HEK293T (cell line): ENCODE results near the gene C11orf24.

Experiments used
- CTCF ChIA-PET: fragments of 350-600 bp; formaldehyde crosslinking; extraction: SDS; loops from one replicate; lab custom pipeline; 2021; ENCODE audit warnings: antibody characterized with exemption, inconsistent platforms; lab: Yijun Ruan, JAX
- POLR2A ChIA-PET: fragments of 350-600 bp; formaldehyde crosslinking; extraction: SDS; loops from one replicate; lab custom pipeline; 2020; ENCODE audit warnings: antibody characterized with exemption, inconsistent platforms; lab: Yijun Ruan, JAX
- DNase-seq: peaks from one replicate; pipeline ENCODE4 v3.0.0; 2012; ENCODE audit warnings: mixed read lengths; ENCODE audit errors: extremely low spot score
- ARNT ChIP-seq: fragments of 450-650 bp; IDR thresholded peaks from 2 replicates; pipeline ENCODE4 v1.6.1; 2017; ENCODE audit warnings: mild to moderate bottlenecking
- BHLHE40 ChIP-seq: fragments of 450-650 bp; IDR thresholded peaks from 2 replicates; pipeline ENCODE4 v1.6.1; 2016; ENCODE audit warnings: mild to moderate bottlenecking, moderate library complexity, borderline replicate concordance
- CTBP1 ChIP-seq: fragments of 450-650 bp; IDR thresholded peaks from 2 replicates; pipeline ENCODE4 v1.6.1; 2016; ENCODE audit warnings: borderline replicate concordance
- ELF4 ChIP-seq: fragments of 450-650 bp; IDR thresholded peaks from 2 replicates; pipeline ENCODE4 v1.6.1; 2017; ENCODE audit warnings: antibody characterized with exemption
- FOXA1 ChIP-seq: fragments of 450-650 bp; IDR thresholded peaks from 2 replicates; pipeline ENCODE4 v1.6.1; 2016; ENCODE audit warnings: mild to moderate bottlenecking
- FOXK2 ChIP-seq: fragments of 450-650 bp; IDR thresholded peaks from 2 replicates; pipeline ENCODE4 v1.6.1; 2016; ENCODE audit warnings: mild to moderate bottlenecking
- FOXM1 ChIP-seq: fragments of 450-650 bp; IDR thresholded peaks from 2 replicates; pipeline ENCODE4 v1.6.1; 2017; ENCODE audit warnings: mild to moderate bottlenecking, borderline replicate concordance
- HDGF ChIP-seq: fragments of 450-650 bp; IDR thresholded peaks from 2 replicates; pipeline ENCODE4 v1.6.1; 2017; ENCODE audit warnings: antibody characterized with exemption, borderline replicate concordance
- L3MBTL2 ChIP-seq: fragments of 450-650 bp; conservative IDR thresholded peaks from 2 replicates; pipeline ENCODE4 v1.6.1; 2016; ENCODE audit warnings: mild to moderate bottlenecking
- LEF1 ChIP-seq: fragments of 450-650 bp; IDR thresholded peaks from 2 replicates; pipeline ENCODE4 v1.6.1; 2017; ENCODE audit warnings: mild to moderate bottlenecking, borderline replicate concordance
- NFRKB ChIP-seq: fragments of 450-650 bp; IDR thresholded peaks from 2 replicates; pipeline ENCODE4 v1.6.1; 2016; ENCODE audit warnings: mild to moderate bottlenecking, moderate library complexity
- SP1 ChIP-seq: fragments of 450-650 bp; IDR thresholded peaks from 2 replicates; pipeline ENCODE4 v1.6.1; 2017
- SUZ12 ChIP-seq: fragments of 450-650 bp; IDR thresholded peaks from 2 replicates; pipeline ENCODE4 v1.6.1; 2016; ENCODE audit warnings: mild to moderate bottlenecking
- TARDBP ChIP-seq: fragments of 450-650 bp; IDR thresholded peaks from 2 replicates; pipeline ENCODE4 v1.6.1; 2016
- ZNF384 ChIP-seq: fragments of 450-650 bp; IDR thresholded peaks from 2 replicates; pipeline ENCODE4 v1.6.1; 2016
- TF ChIP-seq, protein P1 (sequence below): fragments of 450-650 bp; IDR thresholded peaks from 2 replicates; pipeline ENCODE4 v1.6.1; 2016

The C11orf24 gene

DNA sequence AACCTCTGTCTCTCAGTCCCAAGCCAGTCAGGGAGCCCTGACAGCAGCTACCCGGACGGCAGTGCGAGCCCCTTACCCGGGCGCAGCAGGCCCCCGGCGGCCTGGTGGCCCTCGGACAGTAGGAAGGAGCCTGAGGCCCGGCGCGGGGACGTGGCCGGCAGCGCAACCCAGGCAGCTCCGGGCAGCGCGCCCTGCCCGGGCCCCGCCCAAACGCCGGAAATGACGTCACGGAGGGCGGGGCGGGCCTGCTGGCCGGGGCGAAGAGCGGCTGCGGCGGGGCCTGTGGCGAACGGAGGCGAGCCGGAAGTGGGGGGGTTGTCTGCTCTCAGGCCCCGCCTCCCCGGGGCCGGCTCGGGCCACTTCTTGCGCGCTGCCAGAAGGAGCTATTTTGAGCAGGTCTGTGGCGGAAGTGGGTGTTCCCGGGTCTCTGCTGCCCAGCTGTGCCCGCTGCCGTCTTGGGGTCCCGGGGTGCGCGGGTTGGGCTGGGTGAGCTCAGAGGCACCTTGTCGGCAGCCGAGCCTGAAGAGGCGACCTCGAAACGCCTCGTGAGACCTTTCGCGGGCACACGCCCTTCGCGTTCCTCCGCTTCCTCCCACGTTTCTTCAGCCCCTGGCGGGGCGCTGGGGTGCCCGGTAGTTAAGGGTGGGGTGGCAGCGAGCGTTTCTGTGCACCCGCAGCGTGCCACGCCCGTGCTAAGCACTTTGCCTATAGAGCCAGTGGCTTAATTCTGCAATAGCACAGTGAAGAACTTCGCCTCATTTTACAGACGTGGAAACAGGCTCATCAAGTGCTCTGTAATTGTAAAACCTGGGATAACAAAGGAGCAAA, at the start of gene C11orf24:
TSS of gene C11orf24 (minus strand) at position 193 of the 828 bp plus-strand sequence. CDS start 8,206 bp downstream, outside the sequence.
- POLR2A ChIA-PET, result interaction anchor here (0.5 to 2.2 kb wide), 11 partner anchors 10 to 188 kb away, joined by 3 to 17 read pairs (median 4); partner anchors contain the start of gene PPP6R3
- DNase-seq, result peak; percentile 100
- CTCF ChIA-PET, result interaction anchor here (0.6 kb wide), 1 partner anchor 8 kb away, joined by 3 read pairs; no protein-coding TSS in a partner anchor
- TF ChIP-seq ELF4 (peak; percentile 43; the same call in 1 of the 2 replicates), HDGF (peak; percentile 85; the same call in 1 of the 2 replicates), L3MBTL2 (peak; percentile 78), SUZ12 (no peak), NFRKB (no peak), FOXM1 (peak; percentile 17; the same call in 1 of the 2 replicates), TARDBP (no peak)

DNA sequence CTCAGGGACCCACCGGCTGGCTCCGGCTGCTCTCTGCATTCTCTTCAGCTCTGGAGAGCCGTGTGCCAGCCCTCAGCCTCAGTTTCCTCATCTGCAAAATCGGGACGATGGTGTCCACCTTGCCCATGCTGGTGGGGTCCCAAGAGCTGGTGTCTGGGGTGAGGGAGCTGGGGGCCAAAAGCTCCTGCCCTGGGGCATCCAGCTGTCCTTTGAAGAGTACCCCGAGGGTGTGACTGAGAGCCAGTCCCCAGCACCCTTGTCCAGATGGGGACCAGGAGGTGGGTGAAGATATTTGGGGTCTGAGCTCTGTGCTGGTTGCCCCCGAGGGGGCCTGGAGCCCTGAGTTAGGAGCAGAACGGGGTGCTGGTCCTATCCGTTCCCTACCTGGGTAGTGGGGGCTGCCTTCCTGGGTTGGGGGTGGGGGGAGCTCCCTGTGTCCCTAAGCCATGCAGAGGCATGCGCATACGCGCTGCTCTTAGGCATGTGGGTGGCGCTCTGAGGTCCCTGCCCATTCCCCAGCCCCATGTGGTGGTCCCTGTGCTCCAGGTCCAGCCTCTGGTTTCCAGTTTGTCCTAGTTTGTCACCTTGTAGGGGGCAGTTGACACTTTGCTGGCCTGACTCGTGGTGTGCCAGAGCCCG, 45.5 kb upstream of the C11orf24 start:
- TF ChIP-seq ZNF384 (no peak), TARDBP (no peak), CTBP1 (no peak), NFRKB (no peak), HDGF (no peak), SUZ12 (no peak), BHLHE40 (no peak), LEF1 (no peak), ARNT (no peak), FOXK2 (no peak)
- TF ChIP-seq, protein P1, sequence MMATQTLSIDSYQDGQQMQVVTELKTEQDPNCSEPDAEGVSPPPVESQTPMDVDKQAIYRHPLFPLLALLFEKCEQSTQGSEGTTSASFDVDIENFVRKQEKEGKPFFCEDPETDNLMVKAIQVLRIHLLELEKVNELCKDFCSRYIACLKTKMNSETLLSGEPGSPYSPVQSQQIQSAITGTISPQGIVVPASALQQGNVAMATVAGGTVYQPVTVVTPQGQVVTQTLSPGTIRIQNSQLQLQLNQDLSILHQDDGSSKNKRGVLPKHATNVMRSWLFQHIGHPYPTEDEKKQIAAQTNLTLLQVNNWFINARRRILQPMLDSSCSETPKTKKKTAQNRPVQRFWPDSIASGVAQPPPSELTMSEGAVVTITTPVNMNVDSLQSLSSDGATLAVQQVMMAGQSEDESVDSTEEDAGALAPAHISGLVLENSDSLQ, result no peak
- POLR2A ChIA-PET, result no interaction called here
- DNase-seq, result no peak
- CTCF ChIA-PET, result no interaction called here

DNA sequence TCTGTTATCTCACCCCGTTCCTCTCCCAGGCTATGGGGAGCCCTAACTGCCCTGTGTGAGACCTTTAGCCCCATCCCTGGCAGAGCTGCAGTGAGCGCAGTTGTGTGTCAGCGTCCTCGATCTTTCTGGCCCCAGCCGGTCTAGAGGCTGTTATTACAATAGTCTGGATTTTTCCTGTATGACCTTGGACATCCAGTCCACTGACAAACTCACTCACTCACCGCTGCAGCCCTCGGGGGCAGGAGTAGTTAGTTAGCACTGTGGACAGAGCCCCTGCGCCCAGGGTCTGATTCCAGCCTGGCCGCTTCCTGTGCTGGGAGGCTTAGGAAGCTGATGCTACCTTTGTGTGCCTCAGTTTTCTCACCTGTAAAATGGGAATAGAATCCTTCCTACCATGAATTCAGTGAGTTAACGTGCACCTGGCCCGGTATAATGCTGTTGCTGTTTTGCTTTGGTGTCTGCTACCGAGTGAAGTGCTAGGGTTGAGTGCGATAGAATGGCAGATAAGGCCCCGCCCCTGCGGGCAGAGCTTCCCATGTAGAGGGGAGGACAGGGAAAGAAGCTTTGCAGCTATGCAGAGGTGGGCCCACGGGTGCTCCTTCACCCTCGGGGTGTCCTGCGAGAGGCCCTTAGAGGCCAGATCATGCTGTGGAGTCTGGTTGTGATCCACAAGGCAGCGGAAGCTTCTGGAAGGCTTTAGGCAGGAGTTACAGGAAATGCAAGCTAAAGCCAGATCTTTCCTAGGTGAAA, 43.6 kb upstream of the C11orf24 start:
- CTCF ChIA-PET, result no interaction called here
- DNase-seq, result no peak
- TF ChIP-seq ARNT (no peak), HDGF (no peak), FOXK2 (no peak), FOXA1 (no peak), SP1 (no peak), SUZ12 (no peak), TARDBP (no peak), BHLHE40 (no peak), L3MBTL2 (no peak), NFRKB (no peak), ZNF384 (no peak), ELF4 (no peak), CTBP1 (no peak)
- TF ChIP-seq, protein P1, result no peak
- POLR2A ChIA-PET, result no interaction called here

DNA sequence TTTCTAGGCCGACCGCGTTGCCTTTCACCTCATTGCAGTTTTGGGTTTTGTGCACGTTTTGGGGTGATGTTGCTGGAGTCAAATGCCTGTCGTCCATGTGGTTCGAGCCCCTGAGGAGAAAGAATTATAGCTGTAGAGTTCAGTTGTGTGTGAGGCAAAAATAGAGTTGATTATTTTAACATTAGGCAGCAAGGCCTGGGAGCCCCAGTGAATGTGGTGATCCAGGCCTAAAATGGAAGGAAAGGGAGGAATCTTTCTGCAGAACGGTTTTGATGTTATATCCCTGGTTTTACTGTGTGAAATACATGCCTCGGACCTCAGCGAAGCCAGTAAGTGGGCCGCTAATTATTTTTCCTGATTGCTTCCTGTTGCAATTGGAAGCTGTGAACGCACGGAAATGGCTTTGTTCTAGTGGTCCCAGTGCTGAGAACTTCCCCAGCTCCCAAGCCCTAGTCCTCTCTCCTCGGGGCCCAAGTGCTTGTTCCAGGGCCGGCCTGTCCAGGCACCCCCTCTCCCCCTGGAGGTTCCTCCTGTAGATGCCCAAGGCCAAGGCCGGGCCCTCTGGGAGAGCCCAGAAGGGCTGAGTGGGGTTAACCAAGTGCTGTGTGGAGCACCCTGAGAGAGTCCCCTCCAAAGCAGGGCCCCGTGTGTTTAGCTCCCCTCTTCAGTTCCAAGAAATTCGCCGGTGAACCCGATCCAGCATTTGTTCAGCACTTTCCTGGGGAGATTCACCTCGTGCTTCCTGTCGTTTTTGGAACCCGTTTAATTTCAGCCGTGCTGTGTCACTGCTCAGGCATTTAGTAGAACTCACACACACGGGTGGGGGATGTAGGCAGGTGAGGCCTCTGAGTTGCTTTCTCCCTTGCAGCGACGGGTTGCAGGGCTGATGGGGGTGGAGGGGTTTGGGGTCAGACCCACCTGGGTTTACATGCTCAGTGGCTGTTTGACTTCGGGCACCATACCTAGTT, 42.7 kb upstream of the C11orf24 start:
- POLR2A ChIA-PET, result no interaction called here
- TF ChIP-seq HDGF (no peak), BHLHE40 (no peak), TARDBP (no peak), FOXK2 (no peak), FOXA1 (no peak), NFRKB (no peak), SP1 (no peak), SUZ12 (no peak), CTBP1 (no peak), ARNT (no peak), ELF4 (no peak)
- DNase-seq, result no peak
- CTCF ChIA-PET, result no interaction called here

DNA sequence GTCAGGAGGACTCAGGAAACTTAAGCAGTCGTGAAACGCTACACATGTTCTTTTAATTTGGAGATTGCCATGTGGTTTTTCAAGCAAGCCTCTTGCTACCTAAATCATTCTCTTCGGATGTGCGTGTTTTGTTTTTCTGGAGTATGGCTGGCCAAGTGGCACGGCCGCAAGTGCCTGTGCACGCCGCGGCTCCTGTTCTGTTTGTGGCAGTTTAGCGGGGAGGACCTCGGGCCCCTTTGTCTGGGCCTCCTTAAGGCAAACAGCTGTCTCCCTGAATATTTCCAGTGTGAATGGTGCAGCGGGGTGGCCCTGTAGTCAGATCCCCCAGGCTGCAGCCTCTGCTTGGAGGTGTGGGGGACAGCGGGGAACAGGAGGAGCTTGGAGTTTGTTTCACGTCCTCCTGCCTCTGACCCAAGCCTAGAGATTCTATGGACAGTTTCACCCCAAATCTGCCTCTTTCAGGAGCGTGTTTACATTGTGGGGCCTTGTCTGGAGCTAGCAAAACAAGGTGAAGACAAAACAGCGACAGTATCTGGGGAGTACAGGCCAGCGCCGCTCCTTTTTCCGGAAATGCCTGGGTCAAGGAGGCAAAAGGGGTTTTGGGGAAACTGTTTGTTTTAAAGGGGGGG, 41.9 kb upstream of the C11orf24 start:
- ChIA-PET CTCF (no interaction called here), POLR2A (no interaction called here)
- TF ChIP-seq SUZ12, result no peak
- no peak for TF ChIP-seq CTBP1
- TF ChIP-seq TARDBP, result no peak
- TF ChIP-seq NFRKB, result no peak
- no peak for TF ChIP-seq ZNF384
- TF ChIP-seq HDGF, result no peak
- TF ChIP-seq FOXM1, result no peak
- no peak for TF ChIP-seq FOXK2
- TF ChIP-seq FOXA1, result no peak
- TF ChIP-seq L3MBTL2, result no peak
- no peak for TF ChIP-seq LEF1
- TF ChIP-seq BHLHE40, result no peak
- TF ChIP-seq, protein P1, result no peak
- TF ChIP-seq SP1, result no peak
- no peak for TF ChIP-seq ELF4
- no peak for TF ChIP-seq ARNT
- DNase-seq, result no peak
